Measurements from ENCODE around the gene CKAP2L.

Gene CKAP2L

GRCh38 chr2:112725545-112726457, 38.6 kb downstream of the CKAP2L start:
- DNase-seq (ENCODE audit: extremely low read depth, low read depth): no peak

DNA sequence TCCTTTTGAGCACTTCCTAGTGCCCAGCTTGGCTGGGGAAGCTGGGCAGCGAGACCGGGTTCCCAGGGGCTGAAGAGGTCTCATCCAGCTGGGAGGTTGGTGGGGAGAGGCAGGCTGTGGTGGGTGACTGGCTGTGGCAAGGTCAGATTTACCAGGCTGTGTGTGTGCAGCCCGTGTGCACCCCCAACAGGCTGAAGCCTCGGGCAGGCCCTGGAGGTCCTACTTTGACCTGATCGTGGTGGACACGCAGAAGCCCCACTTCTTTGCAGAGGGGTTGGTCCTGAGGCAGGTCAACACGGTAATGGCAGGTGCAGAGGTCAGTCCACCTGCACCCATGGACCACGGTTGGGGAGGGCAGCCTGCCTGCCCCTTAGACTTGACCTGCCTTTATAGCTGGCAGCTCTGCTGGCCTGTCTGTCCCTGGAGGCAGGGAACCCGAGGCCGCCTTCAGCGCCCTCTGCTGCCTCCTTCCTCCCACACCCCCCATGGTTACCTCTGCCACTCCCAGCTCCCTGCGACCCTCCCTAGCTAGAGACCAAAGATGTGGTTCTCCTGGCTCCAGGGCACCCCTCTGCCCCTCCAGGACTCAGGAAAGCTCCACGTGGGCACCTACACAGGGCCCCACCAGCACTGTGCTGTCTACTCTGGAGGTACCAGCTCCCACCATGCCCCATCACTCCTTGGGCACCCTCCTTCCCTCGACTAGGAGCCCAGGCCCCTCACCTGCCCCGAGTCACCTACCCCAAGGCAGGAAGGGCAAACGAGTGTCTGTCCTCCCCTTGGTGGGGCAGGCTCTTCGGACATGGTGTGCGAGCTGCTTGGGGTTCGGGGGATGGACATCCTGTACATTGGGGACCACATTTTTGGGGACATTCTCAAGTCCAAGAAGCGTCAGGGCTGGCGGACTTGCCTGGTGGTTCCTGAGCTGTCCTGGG, 39.6 kb downstream of the CKAP2L start:
- TF ChIP-seq, protein P1, sequence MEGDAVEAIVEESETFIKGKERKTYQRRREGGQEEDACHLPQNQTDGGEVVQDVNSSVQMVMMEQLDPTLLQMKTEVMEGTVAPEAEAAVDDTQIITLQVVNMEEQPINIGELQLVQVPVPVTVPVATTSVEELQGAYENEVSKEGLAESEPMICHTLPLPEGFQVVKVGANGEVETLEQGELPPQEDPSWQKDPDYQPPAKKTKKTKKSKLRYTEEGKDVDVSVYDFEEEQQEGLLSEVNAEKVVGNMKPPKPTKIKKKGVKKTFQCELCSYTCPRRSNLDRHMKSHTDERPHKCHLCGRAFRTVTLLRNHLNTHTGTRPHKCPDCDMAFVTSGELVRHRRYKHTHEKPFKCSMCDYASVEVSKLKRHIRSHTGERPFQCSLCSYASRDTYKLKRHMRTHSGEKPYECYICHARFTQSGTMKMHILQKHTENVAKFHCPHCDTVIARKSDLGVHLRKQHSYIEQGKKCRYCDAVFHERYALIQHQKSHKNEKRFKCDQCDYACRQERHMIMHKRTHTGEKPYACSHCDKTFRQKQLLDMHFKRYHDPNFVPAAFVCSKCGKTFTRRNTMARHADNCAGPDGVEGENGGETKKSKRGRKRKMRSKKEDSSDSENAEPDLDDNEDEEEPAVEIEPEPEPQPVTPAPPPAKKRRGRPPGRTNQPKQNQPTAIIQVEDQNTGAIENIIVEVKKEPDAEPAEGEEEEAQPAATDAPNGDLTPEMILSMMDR (IDR thresholded peaks at IDR 0.05; ENCODE audit: low read depth, low read length): peak; percentile 2
- DNase-seq (ENCODE audit: extremely low read depth, low read depth): no peak

More at GRCh38 chr2:112725545-112726457, 38.6 kb downstream of the CKAP2L start:
- TF ChIP-seq, protein P1 (IDR thresholded peaks at IDR 0.05; ENCODE audit: low read depth, low read length): no peak

DNA sequence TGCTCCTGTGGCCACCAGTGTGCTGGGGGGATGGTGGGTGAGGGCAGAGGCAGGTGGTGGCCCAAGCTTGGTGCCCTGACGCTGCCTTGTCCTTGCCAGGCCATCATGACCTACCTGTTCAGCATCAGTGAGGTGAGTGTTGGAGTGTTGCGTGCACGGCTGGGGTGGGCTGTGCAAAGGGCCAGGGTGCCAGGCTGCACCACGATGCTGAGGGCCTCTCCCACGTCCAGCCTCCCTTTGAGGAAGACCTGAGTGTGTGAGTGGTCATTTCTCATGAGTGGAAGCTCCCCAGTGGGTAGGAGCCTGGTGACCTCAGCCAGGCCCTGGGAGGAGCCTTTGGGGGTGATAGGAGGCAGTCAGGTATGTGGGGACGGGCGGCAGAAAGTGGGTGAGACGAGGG, 40.4 kb downstream of the CKAP2L start:
- TF ChIP-seq, protein P1 (IDR thresholded peaks at IDR 0.05; ENCODE audit: low read depth, low read length): no peak
- DNase-seq (ENCODE audit: extremely low read depth, low read depth): no peak

DNA sequence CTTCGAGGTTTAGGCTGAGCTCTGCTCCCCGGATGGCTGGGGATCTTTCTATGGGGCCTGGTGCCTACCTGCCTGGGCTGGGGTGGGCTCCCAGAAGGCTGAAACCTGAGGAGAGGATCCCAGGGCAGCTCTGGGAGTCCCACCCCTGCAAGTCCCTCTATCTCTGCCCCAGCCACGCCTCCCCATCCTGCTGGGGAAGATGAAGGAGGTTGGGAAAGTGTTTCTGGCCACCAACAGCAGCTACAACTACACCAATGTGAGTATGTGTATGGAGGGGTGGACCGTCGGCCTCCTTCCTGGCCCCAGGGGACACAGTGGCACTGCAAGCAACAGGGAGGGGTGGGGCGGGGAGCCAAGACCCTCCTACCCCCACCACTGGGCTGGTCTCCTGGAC, 40.9 kb downstream of the CKAP2L start:
- no peak for DNase-seq (ENCODE audit: extremely low read depth, low read depth)
- TF ChIP-seq, protein P1 (IDR thresholded peaks at IDR 0.05; ENCODE audit: low read depth, low read length): no peak

GRCh38 chr2:112722816-112723546, 41.4 kb downstream of the CKAP2L start:
- no peak for DNase-seq (ENCODE audit: extremely low read depth, low read depth)
- TF ChIP-seq, protein P1 (IDR thresholded peaks at IDR 0.05; ENCODE audit: low read depth, low read length): no peak

DNA sequence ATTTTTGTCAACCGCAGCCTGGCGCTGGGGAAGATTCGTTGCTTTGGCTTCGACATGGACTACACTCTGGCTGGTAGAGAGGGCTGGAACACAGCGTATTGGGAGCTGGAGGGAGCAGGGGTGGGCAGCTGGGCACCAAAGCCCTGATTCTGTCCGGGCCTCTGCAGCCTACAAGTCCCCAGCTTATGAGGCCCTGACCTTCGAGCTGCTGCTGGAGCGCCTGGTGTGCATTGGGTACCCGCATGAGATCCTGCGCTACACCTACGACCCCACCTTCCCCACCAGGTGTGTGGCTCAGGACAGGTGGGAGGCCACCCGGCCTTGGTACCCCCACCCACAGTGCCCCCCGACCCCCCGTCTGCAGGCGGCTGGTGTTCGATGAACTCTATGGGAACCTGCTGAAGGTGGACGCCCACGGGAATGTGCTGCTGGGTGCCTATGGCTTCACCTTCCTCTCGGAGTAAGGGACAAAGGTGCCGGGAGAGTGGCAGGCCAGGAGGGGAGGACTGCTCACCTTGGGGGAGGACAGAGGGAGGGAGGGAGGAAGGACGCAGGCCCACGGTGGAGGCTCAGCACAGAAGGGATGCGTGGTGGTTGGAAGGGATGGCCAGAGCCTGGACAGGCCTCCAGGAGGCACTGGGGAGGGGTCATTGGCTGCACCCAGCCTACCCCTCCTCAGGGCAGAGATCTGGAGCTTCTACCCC, 42.4 kb downstream of the CKAP2L start:
- DNase-seq (ENCODE audit: extremely low read depth, low read depth): no peak
- TF ChIP-seq, protein P1 (IDR thresholded peaks at IDR 0.05; ENCODE audit: low read depth, low read length): no peak

All from AG09319 (cell line).